ENCODE data around the gene KCNN3. TPM values are rescaled to one million over a fixed set of nuclear protein-coding genes. Genes with fewer than 3 reads are reported as not detected.
"Not testable (repeated sequence)": the region's sequence is repeated elsewhere in the genome, so short reads cannot be mapped to it uniquely, and the experiment has no call there.

Gene KCNN3
- total RNA-seq, 5 donors from 2014 or later (not counting 1 experiment from before 2014, with no cell fraction given), result 0.03 to 0.23 (median 0.18) TPM

DNA sequence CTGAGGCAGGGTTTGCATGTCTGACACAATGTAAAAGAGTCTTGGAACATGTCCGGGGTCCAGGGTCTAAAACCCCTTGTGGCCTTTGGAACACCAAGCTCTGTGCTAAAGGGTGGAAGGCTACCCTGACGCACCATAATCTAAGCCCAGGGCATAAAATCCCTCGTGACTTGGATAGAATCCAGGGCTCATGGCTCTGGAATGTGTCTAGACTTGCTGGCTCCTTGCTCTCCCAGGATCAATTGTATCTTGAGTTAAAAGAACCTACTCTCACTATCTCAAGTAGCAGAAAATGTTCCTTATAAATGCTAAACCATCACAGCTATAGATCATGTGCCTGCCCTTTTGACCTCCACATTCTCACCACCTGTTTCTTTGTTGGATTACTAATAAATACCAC lies 38.0 kb upstream of the KCNN3 start:
- H3K4me3 Mint-ChIP-seq; H3K27ac Mint-ChIP-seq; H3K9me3 ChIP-seq; H3K36me3 ChIP-seq (ENCODE audit: control insufficient read depth in 2 of 2, extremely low read depth in 1 of 2, insufficient read depth in 1 of 2, low read length in 1 of 2); H3K36me3 Mint-ChIP-seq; POLR2A ChIA-PET; H3K27me3 Mint-ChIP-seq; ATAC-seq (replicated peaks in 1 of 4); H3K9me3 Mint-ChIP-seq; H3K27ac ChIP-seq (ENCODE audit: low read length); H3K4me1 Mint-ChIP-seq; H3K4me3 ChIP-seq (ENCODE audit: control insufficient read depth in 1 of 2, extremely low read depth in 1 of 2, low read length in 1 of 2); DNase-seq; H3K27me3 ChIP-seq (replicated peaks in 1 of 2; ENCODE audit: control insufficient read depth in 2 of 2, extremely low read depth in 1 of 2, insufficient read depth in 2 of 2, low read length in 1 of 2); H3K4me1 ChIP-seq (ENCODE audit: control insufficient read depth in 1 of 2, extremely low read depth in 1 of 2, insufficient read depth in 2 of 2, low read length in 2 of 2); CTCF ChIA-PET: not testable (repeated sequence)
- WGBS (ENCODE audit: insufficient coverage), result no CpG with 5 or more reads among the region's 3 CpGs

DNA sequence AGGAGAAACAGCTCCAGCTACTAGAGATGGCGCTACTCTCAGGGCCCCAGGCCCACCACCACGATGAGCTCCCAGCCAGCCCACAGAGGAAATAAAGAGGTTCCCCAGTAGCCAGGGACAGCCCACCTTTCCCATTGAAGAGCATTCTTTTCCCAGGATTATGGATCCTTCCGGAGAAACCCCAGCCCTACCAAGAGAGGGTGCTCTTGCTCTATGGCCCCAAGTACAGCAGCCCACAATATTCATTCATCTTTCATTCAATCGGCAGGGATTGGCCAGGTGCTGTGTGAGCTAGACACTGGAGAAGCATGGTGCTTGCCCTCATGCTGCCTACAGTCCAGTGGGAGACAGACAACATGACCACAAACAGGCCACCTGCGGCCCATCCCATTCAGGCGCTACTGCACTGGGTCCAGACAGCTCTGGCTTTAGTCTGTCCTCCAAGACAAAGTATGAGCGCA lies 36.6 kb upstream of the KCNN3 start:
- no peaks in the 10 kb centered on the region for H3K36me3 ChIP-seq (ENCODE audit: control insufficient read depth in 2 of 2, extremely low read depth in 1 of 2, insufficient read depth in 1 of 2, low read length in 1 of 2)
- Mint-ChIP-seq H3K4me3 (no peak overlapping the region), H3K27me3 (no peaks in the 10 kb centered on the region), H3K27ac (no peak overlapping the region), H3K9me3 (no peaks in the 10 kb centered on the region), H3K36me3 (no peaks in the 10 kb centered on the region), H3K4me1 (no peaks in the 10 kb centered on the region)
- CTCF ChIA-PET, result interaction anchor here in 1 of 2 donors (0.7 kb wide), 2 partner anchors 34 to 86 kb away, joined by 4 read pairs; no protein-coding TSS in a partner anchor
- no peak overlapping the region for H3K4me3 ChIP-seq (ENCODE audit: control insufficient read depth in 1 of 2, extremely low read depth in 1 of 2, low read length in 1 of 2)
- no peaks in the 10 kb centered on the region for H3K9me3 ChIP-seq
- H3K27me3 ChIP-seq (replicated peaks in 1 of 2; ENCODE audit: control insufficient read depth in 2 of 2, extremely low read depth in 1 of 2, insufficient read depth in 2 of 2, low read length in 1 of 2), result no peaks in the 10 kb centered on the region
- ATAC-seq (replicated peaks in 1 of 4), result no peak
- no peak overlapping the region for H3K27ac ChIP-seq (ENCODE audit: low read length)
- peak in 1 of 35 experiments; percentile 27 for DNase-seq
- no peaks in the 10 kb centered on the region for H3K4me1 ChIP-seq (ENCODE audit: control insufficient read depth in 1 of 2, extremely low read depth in 1 of 2, insufficient read depth in 2 of 2, low read length in 2 of 2)
- POLR2A ChIA-PET, result no interaction called here
- WGBS (ENCODE audit: insufficient coverage), result 95% methylated on average over 5 of the region's 7 CpGs

DNA sequence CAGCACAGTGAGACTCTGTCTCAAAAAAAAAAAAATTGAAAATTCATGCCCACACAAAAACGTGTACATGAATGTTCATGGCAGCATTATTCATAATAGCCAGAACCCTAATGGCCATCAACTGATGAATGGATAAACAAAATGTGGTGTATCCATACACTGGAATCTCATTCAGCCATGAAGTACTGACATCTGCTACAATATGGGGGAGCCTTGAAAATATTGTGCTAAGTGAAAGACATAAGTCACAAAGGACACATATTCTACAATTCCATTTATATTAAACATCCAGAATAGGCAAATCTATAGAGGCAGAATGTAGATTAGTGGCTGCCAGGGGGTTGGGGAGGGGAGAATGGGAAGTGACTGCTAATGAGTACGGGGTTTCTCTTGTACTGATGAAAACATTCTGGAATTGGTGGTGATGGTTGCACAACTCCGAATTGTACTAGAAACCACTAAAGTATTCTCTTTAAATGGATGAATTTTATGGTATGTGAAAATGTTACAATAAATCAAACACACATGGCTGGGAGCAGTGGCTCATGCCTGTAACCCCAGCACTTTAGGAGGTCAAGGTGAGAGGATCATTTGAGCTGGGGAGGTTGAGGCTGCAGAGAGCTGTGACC lies 33.0 kb upstream of the KCNN3 start:
- CTCF ChIA-PET, result no interaction called here
- H3K4me1 Mint-ChIP-seq, result no peaks in the 10 kb centered on the region
- no peaks in the 10 kb centered on the region for H3K9me3 Mint-ChIP-seq
- ATAC-seq (replicated peaks in 1 of 4) (no peak), DNase-seq (no peak)
- Histone ChIP-seq H3K27ac (ENCODE audit: low read length) (no peak overlapping the region), H3K36me3 (ENCODE audit: control insufficient read depth in 2 of 2, extremely low read depth in 1 of 2, insufficient read depth in 1 of 2, low read length in 1 of 2) (no peaks in the 10 kb centered on the region), H3K27me3 (replicated peaks in 1 of 2; ENCODE audit: control insufficient read depth in 2 of 2, extremely low read depth in 1 of 2, insufficient read depth in 2 of 2, low read length in 1 of 2) (no peaks in the 10 kb centered on the region), H3K4me1 (ENCODE audit: control insufficient read depth in 1 of 2, extremely low read depth in 1 of 2, insufficient read depth in 2 of 2, low read length in 2 of 2) (no peaks in the 10 kb centered on the region), H3K9me3 (no peaks in the 10 kb centered on the region), H3K4me3 (ENCODE audit: control insufficient read depth in 1 of 2, extremely low read depth in 1 of 2, low read length in 1 of 2) (no peak overlapping the region)
- 80% methylated on average over 1 of the region's 3 CpGs for WGBS (ENCODE audit: insufficient coverage)
- no peaks in the 10 kb centered on the region for H3K36me3 Mint-ChIP-seq
- H3K4me3 Mint-ChIP-seq, result no peak overlapping the region
- H3K27ac Mint-ChIP-seq, result no peak overlapping the region
- no peaks in the 10 kb centered on the region for H3K27me3 Mint-ChIP-seq
- POLR2A ChIA-PET, result no interaction called here

DNA sequence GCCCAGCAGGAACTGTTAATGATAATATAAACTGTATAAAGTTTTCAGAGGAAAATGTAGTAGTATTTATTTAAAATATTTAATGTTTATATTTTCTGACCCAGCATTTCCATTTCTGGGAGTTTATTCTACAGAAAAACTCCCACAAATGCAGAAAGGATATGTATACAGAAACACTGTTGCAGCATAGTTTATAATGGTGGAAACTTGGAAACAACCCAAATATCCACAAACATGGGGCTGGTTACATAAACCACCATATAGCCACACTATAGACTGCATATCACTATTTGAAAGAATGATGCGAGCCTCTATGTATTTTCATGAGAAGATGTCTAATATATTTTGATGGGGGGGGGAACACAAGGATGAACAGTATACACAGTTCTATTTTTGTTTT lies 31.5 kb upstream of the KCNN3 start:
- no peak overlapping the region for H3K4me3 ChIP-seq (ENCODE audit: control insufficient read depth in 1 of 2, extremely low read depth in 1 of 2, low read length in 1 of 2)
- CTCF ChIA-PET, result no interaction called here
- no peak for DNase-seq
- ATAC-seq (replicated peaks in 1 of 4), result no peak
- H3K27ac ChIP-seq (ENCODE audit: low read length), result no peak overlapping the region
- no peaks in the 10 kb centered on the region for H3K36me3 ChIP-seq (ENCODE audit: control insufficient read depth in 2 of 2, extremely low read depth in 1 of 2, insufficient read depth in 1 of 2, low read length in 1 of 2)
- Mint-ChIP-seq H3K9me3 (no peaks in the 10 kb centered on the region), H3K4me3 (no peak overlapping the region), H3K36me3 (no peaks in the 10 kb centered on the region), H3K27me3 (no peaks in the 10 kb centered on the region), H3K27ac (no peak overlapping the region), H3K4me1 (no peaks in the 10 kb centered on the region)
- H3K4me1 ChIP-seq (ENCODE audit: control insufficient read depth in 1 of 2, extremely low read depth in 1 of 2, insufficient read depth in 2 of 2, low read length in 2 of 2), result no peaks in the 10 kb centered on the region
- H3K27me3 ChIP-seq (replicated peaks in 1 of 2; ENCODE audit: control insufficient read depth in 2 of 2, extremely low read depth in 1 of 2, insufficient read depth in 2 of 2, low read length in 1 of 2), result peaks cover 0 to 12% of the 10 kb centered on the region in 2 experiments
- POLR2A ChIA-PET, result no interaction called here
- H3K9me3 ChIP-seq, result no peaks in the 10 kb centered on the region
- no CpG with 5 or more reads among the region's 1 CpG for WGBS (ENCODE audit: insufficient coverage)

DNA sequence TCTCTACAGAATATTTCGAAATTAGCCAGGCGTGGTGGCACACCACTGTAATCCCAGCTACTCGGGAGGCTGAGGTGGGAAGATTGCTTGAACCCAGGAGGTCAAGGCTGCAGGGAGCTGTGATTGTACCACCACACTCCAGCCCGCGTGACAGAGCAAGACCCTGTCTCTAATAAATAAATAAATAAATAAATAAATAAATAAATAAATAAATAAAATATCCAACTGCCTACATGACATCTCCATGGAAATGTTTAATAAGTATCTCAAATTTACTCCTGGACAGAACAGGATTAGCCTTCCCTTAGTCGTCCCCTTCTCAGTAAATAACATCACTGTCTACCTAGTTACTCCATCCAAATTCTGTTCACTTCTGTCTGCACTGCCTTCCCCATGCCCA lies 29.0 kb upstream of the KCNN3 start:
- Mint-ChIP-seq H3K27me3 (no peaks in the 10 kb centered on the region), H3K9me3 (no peaks in the 10 kb centered on the region), H3K4me1 (no peaks in the 10 kb centered on the region), H3K36me3 (no peaks in the 10 kb centered on the region), H3K27ac (no peak overlapping the region), H3K4me3 (no peak overlapping the region)
- Histone ChIP-seq H3K9me3 (no peaks in the 10 kb centered on the region), H3K4me1 (ENCODE audit: control insufficient read depth in 1 of 2, extremely low read depth in 1 of 2, insufficient read depth in 2 of 2, low read length in 2 of 2) (no peaks in the 10 kb centered on the region), H3K27me3 (replicated peaks in 1 of 2; ENCODE audit: control insufficient read depth in 2 of 2, extremely low read depth in 1 of 2, insufficient read depth in 2 of 2, low read length in 1 of 2) (peaks cover 0 to 13% of the 10 kb centered on the region in 2 experiments), H3K4me3 (ENCODE audit: control insufficient read depth in 1 of 2, extremely low read depth in 1 of 2, low read length in 1 of 2) (no peak overlapping the region), H3K27ac (ENCODE audit: low read length) (no peak overlapping the region), H3K36me3 (ENCODE audit: control insufficient read depth in 2 of 2, extremely low read depth in 1 of 2, insufficient read depth in 1 of 2, low read length in 1 of 2) (no peaks in the 10 kb centered on the region)
- DNase-seq, result no peak
- ATAC-seq (replicated peaks in 1 of 4), result no peak
- POLR2A ChIA-PET, result no interaction called here
- CTCF ChIA-PET, result no interaction called here
- 82% methylated on average over 1 of the region's 6 CpGs for WGBS (ENCODE audit: insufficient coverage)

DNA sequence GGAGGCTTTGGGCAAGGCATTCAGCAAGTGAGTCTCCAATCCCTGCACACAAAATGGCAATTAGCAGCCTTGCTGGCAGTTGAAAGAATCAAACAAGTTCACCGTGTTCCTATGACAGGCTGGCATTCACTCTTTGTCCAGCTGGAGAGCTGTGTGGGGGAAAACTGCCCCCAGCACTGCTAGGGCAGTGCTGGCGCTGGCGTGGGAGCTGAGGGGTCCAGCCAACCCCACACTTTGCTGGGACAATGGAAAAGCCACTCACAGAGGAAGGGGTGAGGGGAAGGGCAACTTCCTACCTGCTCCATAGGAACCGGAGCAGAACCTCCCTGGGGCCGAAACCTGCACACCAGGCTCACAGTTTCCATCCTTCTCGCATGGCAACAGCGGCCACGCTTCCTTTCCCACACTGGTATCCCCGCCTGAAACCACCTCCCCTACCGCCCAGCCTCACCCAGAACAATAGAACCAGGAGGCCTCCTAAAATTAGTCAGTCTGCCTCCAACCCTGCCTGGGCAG lies 26.7 kb upstream of the KCNN3 start:
- POLR2A ChIA-PET, result no interaction called here
- 73% methylated on average over 6 of the region's 10 CpGs for WGBS (ENCODE audit: insufficient coverage)
- no peak overlapping the region for H3K4me3 Mint-ChIP-seq

More for the DNA sequence above, 26.7 kb upstream of the KCNN3 start:
- Histone ChIP-seq H3K4me3 (ENCODE audit: control insufficient read depth in 1 of 2, extremely low read depth in 1 of 2, low read length in 1 of 2) (no peak overlapping the region), H3K36me3 (ENCODE audit: control insufficient read depth in 2 of 2, extremely low read depth in 1 of 2, insufficient read depth in 1 of 2, low read length in 1 of 2) (no peaks in the 10 kb centered on the region), H3K27me3 (replicated peaks in 1 of 2; ENCODE audit: control insufficient read depth in 2 of 2, extremely low read depth in 1 of 2, insufficient read depth in 2 of 2, low read length in 1 of 2) (peaks cover 0 to 13% of the 10 kb centered on the region in 2 experiments), H3K4me1 (ENCODE audit: control insufficient read depth in 1 of 2, extremely low read depth in 1 of 2, insufficient read depth in 2 of 2, low read length in 2 of 2) (no peaks in the 10 kb centered on the region), H3K27ac (ENCODE audit: low read length) (no peak overlapping the region), H3K9me3 (no peaks in the 10 kb centered on the region)
- Mint-ChIP-seq H3K4me1 (peaks cover 0 to 7% (median 0%) of the 10 kb centered on the region in 3 donors), H3K27me3 (no peaks in the 10 kb centered on the region), H3K9me3 (no peaks in the 10 kb centered on the region), H3K36me3 (no peaks in the 10 kb centered on the region), H3K27ac (no peak overlapping the region)
- no peak for DNase-seq
- ATAC-seq (replicated peaks in 1 of 4), result no peak
- CTCF ChIA-PET, result no interaction called here
